H1 (cell line): ENCODE data around the gene MBD4. TPM values are rescaled to one million over a fixed set of nuclear protein-coding genes. Genes with fewer than 3 reads are reported as not detected.

ENCODE experiments used
- CTCF ChIA-PET: fragments of 300-600 bp; sonication (Branson Sonifier 250); formaldehyde crosslinking; loops from one replicate; lab custom pipeline; 2021; ENCODE audit not compliant: partially characterized antibody; lab: Charles Lee
- POLR2A ChIA-PET: fragments of 300-600 bp; sonication (Branson Sonifier 250); formaldehyde crosslinking; loops from one replicate; lab custom pipeline; 2021; ENCODE audit warnings: inconsistent platforms; ENCODE audit not compliant: partially characterized antibody; lab: Charles Lee
- DNase-seq, 2 experiments: peaks; one replicate each; pipeline versions ENCODE4 v3.0.0 to v3.0.0-alpha.2; 2010 to 2022; ENCODE audit warnings: low spot score in 2 of 2, low read depth in 1 of 2, mixed read lengths in 1 of 2
- FAIRE-seq: peaks from 2 replicates; lab custom pipeline; 2011; peaks lifted over from hg19 to GRCh38; lab: Jason Lieb, UNC
- H2AFZ ChIP-seq: 2 replicates; pipeline ENCODE4 v1.8.1; 2012; ENCODE audit warnings: low read length, inconsistent platforms
- H2AK5ac ChIP-seq: 2 replicates; pipeline ENCODE4 v1.6.1; 2013; ENCODE audit warnings: low read depth, low read length
- H2BK120ac ChIP-seq: replicated peaks from 2 replicates; pipeline ENCODE3; 2013; ENCODE audit warnings: low read depth, low read length, inconsistent platforms
- H2BK12ac ChIP-seq: 2 replicates; pipeline ENCODE4 v1.6.1; 2013; ENCODE audit warnings: low read depth, low read length
- H2BK15ac ChIP-seq: 2 replicates; pipeline ENCODE4 v1.6.1; 2013; ENCODE audit warnings: low read length
- H2BK20ac ChIP-seq: 2 replicates; pipeline ENCODE4 v1.6.1; 2013; ENCODE audit warnings: low read length
- H2BK5ac ChIP-seq: 2 replicates; pipeline ENCODE4 v1.6.1; 2013; ENCODE audit warnings: low read depth, low read length
- H3K14ac ChIP-seq: 2 replicates; pipeline ENCODE4 v1.6.1; 2013; ENCODE audit warnings: inconsistent platforms; ENCODE audit not compliant: insufficient read length
- H3K18ac ChIP-seq: 2 replicates; pipeline ENCODE4 v1.6.1; 2013; ENCODE audit warnings: low read length; ENCODE audit errors: extremely low read depth
- H3K23ac ChIP-seq: 2 replicates; pipeline ENCODE4 v1.6.1; 2013; ENCODE audit warnings: inconsistent platforms; ENCODE audit not compliant: insufficient read length
- H3K23me2 ChIP-seq: 2 replicates; pipeline ENCODE4 v1.6.1; 2013; ENCODE audit warnings: low read depth, low read length
- H3K27ac ChIP-seq: 2 replicates; pipeline ENCODE4 v1.6.1; 2011; ENCODE audit warnings: low read depth, low read length, inconsistent platforms
- H3K27me3 ChIP-seq, 4 experiments: replicated peaks in 1 of 4; 1 replicate in 1 of 4; 2 replicates in 3 of 4; pipeline versions ENCODE4 v1.6.1 to v1.8.1; 2011 to 2013; ENCODE audit warnings: low read length in 3 of 4, mild to moderate bottlenecking in 3 of 4, inconsistent platforms in 2 of 4, mixed read lengths in 2 of 4, moderate library complexity in 1 of 4; ENCODE audit not compliant: control insufficient read depth in 3 of 4, insufficient read depth in 3 of 4; ENCODE audit errors: extremely low read depth in 1 of 4
- H3K36me3 ChIP-seq, 4 experiments: 2 replicates each; pipeline versions ENCODE4 v1.6.1 to v1.8.1; 2011 to 2013; ENCODE audit warnings: mild to moderate bottlenecking in 4 of 4, low read length in 3 of 4, moderate library complexity in 2 of 4, control low read depth in 1 of 4, inconsistent platforms in 1 of 4; ENCODE audit not compliant: insufficient read depth in 4 of 4, control insufficient read depth in 2 of 4
- H3K4ac ChIP-seq: replicated peaks from 2 replicates; pipeline ENCODE3; 2013; ENCODE audit warnings: low read length, low read depth, mixed read lengths, inconsistent platforms; ENCODE audit not compliant: insufficient read length
- H3K4me1 ChIP-seq, 4 experiments: replicated peaks in 1 of 4; 1 replicate in 1 of 4; 2 replicates in 3 of 4; pipeline versions ENCODE4 v1.6.1 to v1.8.1; 2011 to 2013; ENCODE audit warnings: low read length in 3 of 4, inconsistent platforms in 2 of 4, mixed read lengths in 1 of 4; ENCODE audit not compliant: insufficient read depth in 4 of 4, control insufficient read depth in 3 of 4
- H3K4me2 ChIP-seq, 2 experiments: 2 replicates each; pipeline versions ENCODE4 v1.6.1 to v1.8.1; 2011 to 2013; ENCODE audit warnings: low read depth in 2 of 2, low read length in 2 of 2, control low read depth in 1 of 2, inconsistent platforms in 1 of 2, mild to moderate bottlenecking in 1 of 2; ENCODE audit not compliant: insufficient read depth in 1 of 2
- H3K4me3 ChIP-seq, 4 experiments: fragments of 200-600, 300-600 bp in 1 of 4; sonication (generic), shearing (Covaris generic), sonication (Bioruptor Twin) in 1 of 4; 2 replicates each; pipeline versions ENCODE4 v1.5.1 to v1.8.1; 2011 to 2016; ENCODE audit warnings: low read length in 4 of 4, low read depth in 3 of 4, control low read depth in 2 of 4, inconsistent platforms in 2 of 4, mild to moderate bottlenecking in 2 of 4, mixed read lengths in 1 of 4, moderate library complexity in 1 of 4; ENCODE audit not compliant: insufficient read depth in 2 of 4; ENCODE audit errors: extremely low read depth in 1 of 4
- H3K56ac ChIP-seq: replicated peaks from 2 replicates; pipeline ENCODE3; 2013; ENCODE audit warnings: low read depth, mild to moderate bottlenecking, mixed read lengths, low read length, inconsistent platforms; ENCODE audit not compliant: insufficient read length
- H3K79me1 ChIP-seq: 2 replicates; pipeline ENCODE4 v1.6.1; 2013; ENCODE audit warnings: low read depth, low read length, control low read depth
- H3K79me2 ChIP-seq, 2 experiments: 2 replicates each; pipeline versions ENCODE4 v1.6.1 to v1.8.1; 2012 to 2013; ENCODE audit warnings: low read length in 2 of 2, mild to moderate bottlenecking in 2 of 2, inconsistent platforms in 1 of 2; ENCODE audit not compliant: insufficient read depth in 2 of 2, control insufficient read depth in 1 of 2
- H3K9ac ChIP-seq, 4 experiments: replicated peaks in 1 of 4; 1 replicate in 1 of 4; 2 replicates in 3 of 4; pipeline versions ENCODE4 v1.6.1 to v1.8.1; 2011 to 2013; ENCODE audit warnings: low read depth in 3 of 4, low read length in 3 of 4, control low read depth in 2 of 4, mild to moderate bottlenecking in 2 of 4, moderate library complexity in 2 of 4, inconsistent platforms in 1 of 4; ENCODE audit errors: extremely low read depth in 1 of 4
- H3K9me3 ChIP-seq, 2 experiments: 2 replicates each; pipeline versions ENCODE4 v1.6.1 to v1.8.1; 2012 to 2013; ENCODE audit warnings: mild to moderate bottlenecking in 2 of 2, moderate library complexity in 2 of 2, control low read depth in 1 of 2, inconsistent platforms in 1 of 2, low read depth in 1 of 2, low read length in 1 of 2, mixed read lengths in 1 of 2; ENCODE audit not compliant: insufficient read depth in 2 of 2
- H4K20me1 ChIP-seq, 2 experiments: replicated peaks in 1 of 2; 2 replicates each; pipeline versions ENCODE3 to v1.8.1; 2011 to 2013; ENCODE audit warnings: inconsistent platforms in 2 of 2, low read length in 2 of 2, mild to moderate bottlenecking in 1 of 2; ENCODE audit not compliant: insufficient read depth in 2 of 2, control insufficient read depth in 1 of 2
- H4K5ac ChIP-seq: 2 replicates; pipeline ENCODE4 v1.6.1; 2013; ENCODE audit warnings: low read length, low read depth, mixed read lengths, inconsistent platforms; ENCODE audit not compliant: insufficient read length
- H4K8ac ChIP-seq: 2 replicates; pipeline ENCODE4 v1.8.0; 2013; ENCODE audit warnings: mild to moderate bottlenecking, moderate library complexity, low read length, inconsistent platforms; ENCODE audit not compliant: insufficient read depth; ENCODE audit errors: extremely low read depth
- H4K91ac ChIP-seq: replicated peaks from 2 replicates; pipeline ENCODE3; 2013; ENCODE audit warnings: low read length, mixed read lengths, inconsistent platforms; ENCODE audit not compliant: insufficient read length
- EGR1 ChIP-seq: IDR thresholded peaks from 2 replicates; pipeline ENCODE4 v1.6.1; 2011; ENCODE audit warnings: low read depth, low read length, borderline replicate concordance
- PHF8 ChIP-seq: fragments of 200-600 bp; sonication (generic); conservative IDR thresholded peaks from 2 replicates; pipeline ENCODE4 v1.7.1; 2012; ENCODE audit warnings: low read depth, mild to moderate bottlenecking, inconsistent platforms, low read length, moderate library complexity
- POLR2AphosphoS5 ChIP-seq: IDR thresholded peaks from 2 replicates; pipeline ENCODE4 v1.6.1; 2011; ENCODE audit warnings: low read depth, low read length
- RAD21 ChIP-seq, 2 experiments: IDR thresholded peaks in 1 of 2; conservative IDR thresholded peaks in 1 of 2; 2 replicates each; pipeline ENCODE4 v1.6.1; 2011; ENCODE audit warnings: low read depth in 2 of 2, low read length in 2 of 2, improper control_type of control experiment in 1 of 2, inconsistent platforms in 1 of 2, mild to moderate bottlenecking in 1 of 2, moderate library complexity in 1 of 2
- RFX5 ChIP-seq: IDR thresholded peaks from 2 replicates; pipeline ENCODE4 v1.6.1; 2011; ENCODE audit warnings: low read depth, low read length, improper control_type of control experiment, borderline replicate concordance
- SAP30 ChIP-seq: fragments of 300-600 bp; sonication (generic); IDR thresholded peaks from 2 replicates; pipeline ENCODE4 v1.7.1; 2012; ENCODE audit warnings: low read length, moderate library complexity, mild to moderate bottlenecking, inconsistent platforms; ENCODE audit not compliant: insufficient read depth, insufficient replicate concordance
- SP1 ChIP-seq: IDR thresholded peaks from 2 replicates; pipeline ENCODE4 v1.6.1; 2011; ENCODE audit warnings: low read depth, low read length
- TCF12 ChIP-seq: IDR thresholded peaks from 2 replicates; pipeline ENCODE4 v1.6.1; 2011; ENCODE audit warnings: low read depth, mild to moderate bottlenecking, low read length
- TEAD4 ChIP-seq: IDR thresholded peaks from 2 replicates; pipeline ENCODE4 v1.6.1; 2012; ENCODE audit warnings: low read depth, low read length, inconsistent platforms, mixed read lengths
- YY1 ChIP-seq: IDR thresholded peaks from 2 replicates; pipeline ENCODE4 v1.6.1; 2011; ENCODE audit warnings: low read depth, mild to moderate bottlenecking, low read length
- WGBS, 2 experiments: shearing (Covaris generic) in 1 of 2; methylation state at CpG; one replicate each; pipeline versions ENCODE4 v1.1.6 to v1.1.7; 2013 to 2015; ENCODE audit warnings: low lambda C conversion rate in 2 of 2, mixed read lengths in 2 of 2, inconsistent platforms in 1 of 2, low coverage in 1 of 2, missing lambda C conversion rate in 1 of 2; ENCODE audit not compliant: insufficient replicate concordance in 2 of 2, insufficient coverage in 1 of 2, insufficient read length in 1 of 2; ENCODE audit errors: extremely low coverage in 1 of 2, missing lambda C conversion rate in 1 of 2; 5-methylcytosine and 5-hydroxymethylcytosine counted together
- polyA plus RNA-seq, 7 experiments: library from polyadenylated mRNA; depleted of rRNA in 3 of 7; stranded (reverse) in 5 of 7; unstranded in 2 of 7; fragments of >200 nt in 5 of 7; fragments of 200-250 nt in 2 of 7; gene quantifications; 1 replicate in 5 of 7; 2 replicates in 1 of 7; 4 replicates in 1 of 7; pipeline versions ENCODE4 v1.2.1 to v1.2.3, GENCODE V29; 2011 to 2013; ENCODE audit warnings: missing spikeins in 2 of 7, mixed read lengths in 2 of 7
- total RNA-seq: library from RNA; stranded (reverse); fragmentation: NEBNext Ultra II Directional; extraction: Animal tissue kit (Norgen Biotek cat#: 25700); gene quantifications from 2 replicates; pipeline ENCODE4 v1.2.1, GENCODE V29; 2021

MBD4 gene
- total and polyA plus RNA-seq, 2 of the 8 experiments (the other 6 are each of a cell fraction or from before 2014, with no cell fraction given), result 11.2 to 35.8 TPM

DNA sequence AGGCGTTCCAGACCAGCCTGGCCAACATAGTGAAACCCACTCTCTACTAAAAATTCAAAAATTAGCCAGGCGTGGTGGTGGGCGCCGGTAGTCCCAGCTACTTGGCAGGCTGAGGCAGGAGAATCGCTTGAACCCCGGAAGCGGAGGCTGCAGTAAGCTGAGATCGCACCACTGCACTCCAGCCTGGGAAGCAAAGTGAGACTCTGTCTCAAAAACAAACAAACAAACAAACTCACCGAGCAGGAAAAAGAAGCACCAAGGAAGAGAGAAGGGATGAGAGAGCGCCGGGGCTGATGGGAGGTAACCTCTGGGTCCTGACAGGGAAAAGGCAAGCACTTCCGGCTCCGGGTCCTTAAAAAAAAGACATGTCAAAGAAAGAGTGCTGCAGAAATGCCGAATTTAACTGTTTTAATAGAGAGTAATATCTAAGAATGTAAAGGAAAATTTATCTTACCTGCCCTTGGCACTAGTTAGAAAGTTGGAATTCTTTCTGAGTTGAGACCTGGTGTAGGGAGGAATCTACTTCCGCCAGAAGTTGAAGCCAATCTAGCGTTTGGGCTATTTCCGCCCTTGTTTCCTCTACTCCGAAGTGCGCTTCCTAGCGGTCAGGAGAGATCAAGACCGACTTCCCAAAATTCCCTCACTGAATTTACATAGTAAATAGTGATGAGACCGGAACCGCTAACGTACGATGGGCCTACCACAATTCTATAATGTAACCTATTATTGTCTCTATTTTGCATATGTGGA lies 40.4 kb downstream of the MBD4 start:
- H3K4ac ChIP-seq, result no peak overlapping the region
- no peak overlapping the region for H2BK20ac ChIP-seq
- peaks cover 5% of the 10 kb centered on the region; the same call in 1 of the 2 replicates for H3K23me2 ChIP-seq
- 0 out of 2 replicates have a peak overlapping the region, but pooled peaks have one; percentile 63 for H3K18ac ChIP-seq
- peak overlapping the region; percentile 61 to 89 (median 83) for H3K4me3 ChIP-seq
- no peak overlapping the region for H2AK5ac ChIP-seq
- H4K20me1 ChIP-seq, result peaks cover 4 to 16% of the 10 kb centered on the region in 2 experiments
- no peak overlapping the region for H4K5ac ChIP-seq
- peaks cover 17 to 48% of the 10 kb centered on the region in 2 experiments for H3K79me2 ChIP-seq
- H3K79me1 ChIP-seq, result peaks cover 4% of the 10 kb centered on the region
- H2BK5ac ChIP-seq, result peak overlapping the region; percentile 61
- peak overlapping the region in 3 of 4 experiments; percentile 79 to 82 (median 80); a peak in 6 of 7 replicates for H3K9ac ChIP-seq
- DNase-seq, result peak; percentile 63 to 72
- no peak overlapping the region for H2BK15ac ChIP-seq
- H2BK120ac ChIP-seq, result no peak overlapping the region
- H4K91ac ChIP-seq, result no peak overlapping the region
- WGBS, 2 experiments, result 4% methylated on average over 24 of the region's 25 CpGs; no CpG with 5 or more reads in 1 of the 2 experiments
- ChIA-PET POLR2A (interaction anchor here (0.7 to 1.9 kb wide), 6 partner anchors 26 to 170 kb away, joined by 3 to 6 read pairs (median 4); partner anchors contain the start of genes EFCAB12, IFT122 and MBD4), CTCF (interaction anchor here (0.8 to 9.2 kb wide), 14 partner anchors 8 to 71 kb away, joined by 3 to 58 read pairs (median 5); partner anchors contain the start of gene EFCAB12)
- H3K23ac ChIP-seq, result no peak overlapping the region
- H2AFZ ChIP-seq, result peak overlapping the region; percentile 89; the same call in 1 of the 2 replicates
- no peaks in the 10 kb centered on the region; a peak in 1 of 7 replicates for H3K27me3 ChIP-seq
- H4K8ac ChIP-seq, result peak overlapping the region; percentile 82; the same call in 1 of the 2 replicates
- peak overlapping the region; percentile 61 to 86 for H3K4me2 ChIP-seq
- peaks cover 0 to 8% (median 0%) of the 10 kb centered on the region in 4 experiments; a peak in 2 of 8 replicates for H3K36me3 ChIP-seq
- peak; percentile 92 for FAIRE-seq
- no peak overlapping the region for H2BK12ac ChIP-seq
- H3K56ac ChIP-seq, result no peak overlapping the region
- peak overlapping the region; percentile 72 for H3K27ac ChIP-seq
- H3K9me3 ChIP-seq, result no peaks in the 10 kb centered on the region
- H3K14ac ChIP-seq, result no peak overlapping the region
- H3K4me1 ChIP-seq, result peaks cover 0 to 4% (median 0%) of the 10 kb centered on the region in 4 experiments; a peak in 3 of 7 replicates
- TF ChIP-seq SP1 (0 out of 2 replicates have a peak, but pooled peaks have one; percentile 7), TCF12 (0 out of 2 replicates have a peak, but pooled peaks have one; percentile 43), TEAD4 (0 out of 2 replicates have a peak, but pooled peaks have one; percentile 46), EGR1 (peak; percentile 89), RFX5 (no peak), POLR2AphosphoS5 (no peak), PHF8 (0 out of 2 replicates have a peak, but pooled peaks have one; percentile 49), SAP30 (no peak), RAD21 (IDR thresholded peaks at IDR 0.05 in 1 of 2, conservative IDR thresholded peaks at IDR 0.05 in 1 of 2; ENCODE audit: low read depth in 2 of 2, low read length in 2 of 2) (peak in 1 of 2 experiments; percentile 37; a peak in 2 of 4 replicates), YY1 (0 out of 2 replicates have a peak, but pooled peaks have one; percentile 39)
